HG03175 (cell line): Measurements from ENCODE around the gene ABL2.
"Not testable (repeated sequence)": the region's sequence is repeated elsewhere in the genome, so short reads cannot be mapped to it uniquely, and the experiment has no call there.

Experiments
- ATAC-seq: cut with Tn5 transposase; IDR thresholded peaks from one replicate; pipeline ENCODE4 v1.9.1; 2021; ENCODE audit warnings: mild to moderate bottlenecking, moderate library complexity; ENCODE audit not compliant: unreplicated experiment

Gene ABL2

GRCh38 chr1:179229214-179230140 lies at the start of gene ABL2:
ABL2 (minus strand) TSS chr1:179229677; CDS start chr1:179229397, 280 bp downstream.
- peak; percentile 65 for ATAC-seq

GRCh38 chr1:179278920-179279319 lies 49.4 kb upstream of the ABL2 start:
- no peak for ATAC-seq

- not testable (repeated sequence) for ATAC-seq
Observed at GRCh38 chr1:179274424-179274823, 44.9 kb upstream of the ABL2 start.

- ATAC-seq, result no peak
Observed at GRCh38 chr1:179269071-179269470, 39.6 kb upstream of the ABL2 start.

GRCh38 chr1:179264507-179264906 lies 35.0 kb upstream of the ABL2 start:
- ATAC-seq, result no peak

GRCh38 chr1:179263121-179263520 lies 33.6 kb upstream of the ABL2 start:
- ATAC-seq, result no peak

GRCh38 chr1:179262183-179262582 lies 32.7 kb upstream of the ABL2 start:
- ATAC-seq, result no peak

GRCh38 chr1:179253286-179253972 lies 24.0 kb upstream of the ABL2 start:
- no peak for ATAC-seq

GRCh38 chr1:179252606-179253005 lies 23.1 kb upstream of the ABL2 start:
- ATAC-seq, result no peak

GRCh38 chr1:179251675-179252074 lies 22.2 kb upstream of the ABL2 start:
- no peak for ATAC-seq

- no peak for ATAC-seq
Observed at GRCh38 chr1:179247923-179248322, 18.4 kb upstream of the ABL2 start.

GRCh38 chr1:179245426-179245825 lies 15.9 kb upstream of the ABL2 start:
- ATAC-seq, result not testable (repeated sequence)

GRCh38 chr1:179241530-179242097 lies 12.1 kb upstream of the ABL2 start:
- ATAC-seq, result no peak

GRCh38 chr1:179237222-179237621 lies 7.7 kb upstream of the ABL2 start:
- ATAC-seq, result no peak

- no peak for ATAC-seq
Observed at GRCh38 chr1:179234863-179235262, 5.4 kb upstream of the ABL2 start.

GRCh38 chr1:179231923-179232322 lies 2.4 kb upstream of the ABL2 start:
- no peak for ATAC-seq

- ATAC-seq, result no peak
Observed at GRCh38 chr1:179230721-179231120, 1.2 kb upstream of the ABL2 start.

- ATAC-seq, result no peak
Observed at GRCh38 chr1:179230251-179230650, 774 bp upstream of the ABL2 start.

GRCh38 chr1:179228783-179229213 lies 679 bp downstream of the ABL2 start:
- peak; percentile 25 for ATAC-seq

GRCh38 chr1:179226738-179227137 lies 2.7 kb downstream of the ABL2 start:
- no peak for ATAC-seq

GRCh38 chr1:179224466-179224865 lies 5.0 kb downstream of the ABL2 start:
- ATAC-seq, result not testable (repeated sequence)

- not testable (repeated sequence) for ATAC-seq
Observed at GRCh38 chr1:179221121-179221520, 8.4 kb downstream of the ABL2 start.
